ENCODE results near the gene SORBS1. TPM values are rescaled to one million over a fixed set of nuclear protein-coding genes. Genes with fewer than 3 reads are reported as not detected.

The SORBS1 gene
- total and polyA plus RNA-seq, 2 donors (not counting 1 experiment from before 2014, with no cell fraction given), result 0.21 to 1.5 TPM

- ChIA-PET POLR2A (no interaction called here), CTCF (no interaction called here)
- no peaks in the 10 kb centered on the region for H4K20me1 ChIP-seq (ENCODE audit: control insufficient read depth, insufficient read depth, low read length, poor library complexity, severe bottlenecking)
- no peaks in the 10 kb centered on the region for H3K9me3 Mint-ChIP-seq (ENCODE audit: insufficient read depth)
- H3K4me2 ChIP-seq (replicated peaks; ENCODE audit: low read depth, low read length, poor library complexity, severe bottlenecking), result no peak overlapping the region
- DNase-seq (no peak), ATAC-seq (ENCODE audit: low read depth) (no peak)
- no peaks in the 10 kb centered on the region for H3K4me1 ChIP-seq (ENCODE audit: control insufficient read depth in 2 of 2, insufficient read depth in 2 of 2, low read length in 2 of 2)
- intact Hi-C loops (cut with micrococcal nuclease), result no loop called here
- WGBS (ENCODE audit: insufficient coverage), result 100% methylated on average over 2 of the region's 2 CpGs
- no peaks in the 10 kb centered on the region for H3K79me2 ChIP-seq (ENCODE audit: control insufficient read depth, insufficient read depth, low read length)
- H3K4me1 Mint-ChIP-seq, result no peaks in the 10 kb centered on the region
- H3K27me3 Mint-ChIP-seq, result peaks cover 7% of the 10 kb centered on the region
- no peak overlapping the region for H3K4me3 ChIP-seq (ENCODE audit: control extremely low read depth in 1 of 5, extremely low read depth in 1 of 5, insufficient read depth in 1 of 5, low read depth in 2 of 5, low read length in 4 of 5)
- no peak overlapping the region for H3K4me3 Mint-ChIP-seq
- TF ChIP-seq EZH2 (IDR thresholded peaks at IDR 0.05; ENCODE audit: borderline replicate concordance, insufficient read depth, low read depth, low read length, poor library complexity, severe bottlenecking) (no peak), CTCF (IDR thresholded peaks at IDR 0.05) (no peak)
- no peak overlapping the region for H3K27ac Mint-ChIP-seq
- H3K9me3 ChIP-seq (ENCODE audit: control extremely low read depth in 1 of 3, control insufficient read depth in 2 of 3, insufficient read depth in 1 of 3, low read length in 2 of 3), result no peaks in the 10 kb centered on the region
- H3K36me3 ChIP-seq (replicated peaks in 1 of 2; ENCODE audit: control extremely low read depth in 1 of 2, control insufficient read depth in 1 of 2, extremely low read depth in 1 of 2, insufficient read depth in 2 of 2, low read length in 1 of 2), result no peaks in the 10 kb centered on the region
- H3K9ac ChIP-seq (ENCODE audit: low read length), result no peak overlapping the region
- no peak overlapping the region for H3K27ac ChIP-seq (ENCODE audit: low read length in 2 of 2)
- H3K27me3 ChIP-seq (replicated peaks in 1 of 4; ENCODE audit: control extremely low read depth in 1 of 4, control insufficient read depth in 3 of 4, insufficient read depth in 4 of 4, low read length in 3 of 4), result no peaks in the 10 kb centered on the region
- no peak overlapping the region for H2AFZ ChIP-seq (ENCODE audit: insufficient read depth, low read depth, low read length, poor library complexity, severe bottlenecking)
Measured at GRCh38 chr10:95542761-95543160, 18.4 kb downstream of the SORBS1 start.

- Mint-ChIP-seq H3K27ac (no peak overlapping the region), H3K4me3 (no peak overlapping the region), H3K4me1 (no peaks in the 10 kb centered on the region), H3K27me3 (peaks cover 7% of the 10 kb centered on the region), H3K9me3 (ENCODE audit: insufficient read depth) (no peaks in the 10 kb centered on the region)
- no peak for ATAC-seq (ENCODE audit: low read depth)
- no peaks in the 10 kb centered on the region for H3K36me3 ChIP-seq (replicated peaks in 1 of 2; ENCODE audit: control extremely low read depth in 1 of 2, control insufficient read depth in 1 of 2, extremely low read depth in 1 of 2, insufficient read depth in 2 of 2, low read length in 1 of 2)
- H3K4me2 ChIP-seq (replicated peaks; ENCODE audit: low read depth, low read length, poor library complexity, severe bottlenecking), result no peak overlapping the region
- no peaks in the 10 kb centered on the region for H3K9me3 ChIP-seq (ENCODE audit: control extremely low read depth in 1 of 3, control insufficient read depth in 2 of 3, insufficient read depth in 1 of 3, low read length in 2 of 3)
- intact Hi-C loops (cut with micrococcal nuclease), result no loop called here
- H3K27ac ChIP-seq (ENCODE audit: low read length in 2 of 2), result no peak overlapping the region
- 100% methylated on average over 1 of the region's 4 CpGs for WGBS (ENCODE audit: insufficient coverage)
- no peaks in the 10 kb centered on the region for H3K4me1 ChIP-seq (ENCODE audit: control insufficient read depth in 2 of 2, insufficient read depth in 2 of 2, low read length in 2 of 2)
- H3K79me2 ChIP-seq (ENCODE audit: control insufficient read depth, insufficient read depth, low read length), result no peaks in the 10 kb centered on the region
- DNase-seq, result no peak
- CTCF ChIA-PET, result no interaction called here
- TF ChIP-seq CTCF (IDR thresholded peaks at IDR 0.05) (no peak), EZH2 (IDR thresholded peaks at IDR 0.05; ENCODE audit: borderline replicate concordance, insufficient read depth, low read depth, low read length, poor library complexity, severe bottlenecking) (no peak)
- no peak overlapping the region for H3K9ac ChIP-seq (ENCODE audit: low read length)
- no peak overlapping the region for H3K4me3 ChIP-seq (ENCODE audit: control extremely low read depth in 1 of 5, extremely low read depth in 1 of 5, insufficient read depth in 1 of 5, low read depth in 2 of 5, low read length in 4 of 5)
- no peaks in the 10 kb centered on the region for H4K20me1 ChIP-seq (ENCODE audit: control insufficient read depth, insufficient read depth, low read length, poor library complexity, severe bottlenecking)
- no peak overlapping the region for H2AFZ ChIP-seq (ENCODE audit: insufficient read depth, low read depth, low read length, poor library complexity, severe bottlenecking)
- POLR2A ChIA-PET, result no interaction called here
- no peaks in the 10 kb centered on the region for H3K27me3 ChIP-seq (replicated peaks in 1 of 4; ENCODE audit: control extremely low read depth in 1 of 4, control insufficient read depth in 3 of 4, insufficient read depth in 4 of 4, low read length in 3 of 4)
Measured at GRCh38 chr10:95542330-95542729, 18.8 kb downstream of the SORBS1 start.
